ENCODE measurements around the gene SLC12A3.

SLC12A3 gene

GRCh38 chr16:56851671-56852400 is 13.2 kb upstream of the SLC12A3 start:
- Histone ChIP-seq H3K36me3 (ENCODE audit: insufficient read depth) (no peaks in the 10 kb centered on the region), H3K79me2 (ENCODE audit: insufficient read depth, low read depth) (no peaks in the 10 kb centered on the region), H2AFZ (ENCODE audit: low read depth) (no peak overlapping the region), H3K4me3 (IDR thresholded peaks at IDR 0.05; ENCODE audit: insufficient read depth, low read depth, low read length) (no peak overlapping the region), H3K27me3 (ENCODE audit: insufficient read depth, low read depth) (no peaks in the 10 kb centered on the region), H3K4me2 (no peak overlapping the region), H3K27ac (no peak overlapping the region), H3K9ac (no peak overlapping the region), H3K4me1 (ENCODE audit: low read depth, poor library complexity, severe bottlenecking) (peaks cover 28% of the 10 kb centered on the region), H4K20me1 (ENCODE audit: insufficient read depth) (no peaks in the 10 kb centered on the region)
- TF ChIP-seq CTCF (conservative IDR thresholded peaks at IDR 0.05; ENCODE audit: low read depth, low read length): peak; percentile 65

GRCh38 chr16:56852401-56852730 is 12.6 kb upstream of the SLC12A3 start:
- Histone ChIP-seq H3K9ac (no peak overlapping the region), H3K79me2 (ENCODE audit: insufficient read depth, low read depth) (no peaks in the 10 kb centered on the region), H3K4me2 (no peak overlapping the region), H3K4me1 (ENCODE audit: low read depth, poor library complexity, severe bottlenecking) (peaks cover 29% of the 10 kb centered on the region), H3K4me3 (IDR thresholded peaks at IDR 0.05; ENCODE audit: insufficient read depth, low read depth, low read length) (no peak overlapping the region), H3K27ac (no peak overlapping the region), H4K20me1 (ENCODE audit: insufficient read depth) (no peaks in the 10 kb centered on the region), H2AFZ (ENCODE audit: low read depth) (no peak overlapping the region), H3K36me3 (ENCODE audit: insufficient read depth) (no peaks in the 10 kb centered on the region), H3K27me3 (ENCODE audit: insufficient read depth, low read depth) (no peaks in the 10 kb centered on the region)
- TF ChIP-seq CTCF (conservative IDR thresholded peaks at IDR 0.05; ENCODE audit: low read depth, low read length): no peak

DNA sequence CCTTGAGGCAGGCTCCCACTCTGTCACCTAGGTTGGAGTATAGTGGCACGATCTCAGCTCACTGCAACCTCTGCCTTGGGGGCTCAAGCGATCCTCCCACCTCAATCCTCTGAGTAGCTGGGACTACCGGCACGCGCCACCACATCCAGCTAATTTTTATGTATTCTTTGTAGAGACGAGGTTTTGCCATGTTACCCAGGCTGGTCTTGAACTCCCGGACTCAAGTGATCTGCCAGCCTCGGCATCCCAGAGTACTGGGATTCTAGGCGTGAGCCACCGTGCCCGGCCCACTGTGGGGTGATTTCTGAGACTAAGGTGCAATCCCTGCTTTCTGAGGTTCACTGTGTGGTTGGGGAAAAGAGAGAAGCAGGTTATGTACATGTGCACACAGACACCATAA is 12.0 kb upstream of the SLC12A3 start:
- H3K27me3 ChIP-seq (ENCODE audit: insufficient read depth, low read depth): no peaks in the 10 kb centered on the region
- no peaks in the 10 kb centered on the region for H3K79me2 ChIP-seq (ENCODE audit: insufficient read depth, low read depth)
- H3K4me2 ChIP-seq: no peak overlapping the region
- no peak overlapping the region for H2AFZ ChIP-seq (ENCODE audit: low read depth)
- no peak overlapping the region for H3K9ac ChIP-seq
- no peak overlapping the region for H3K27ac ChIP-seq
- H3K4me3 ChIP-seq (IDR thresholded peaks at IDR 0.05; ENCODE audit: insufficient read depth, low read depth, low read length): no peak overlapping the region
- no peaks in the 10 kb centered on the region for H3K36me3 ChIP-seq (ENCODE audit: insufficient read depth)
- TF ChIP-seq CTCF (conservative IDR thresholded peaks at IDR 0.05; ENCODE audit: low read depth, low read length): no peak
- peaks cover 24% of the 10 kb centered on the region for H3K4me1 ChIP-seq (ENCODE audit: low read depth, poor library complexity, severe bottlenecking)
- H4K20me1 ChIP-seq (ENCODE audit: insufficient read depth): no peaks in the 10 kb centered on the region

DNA sequence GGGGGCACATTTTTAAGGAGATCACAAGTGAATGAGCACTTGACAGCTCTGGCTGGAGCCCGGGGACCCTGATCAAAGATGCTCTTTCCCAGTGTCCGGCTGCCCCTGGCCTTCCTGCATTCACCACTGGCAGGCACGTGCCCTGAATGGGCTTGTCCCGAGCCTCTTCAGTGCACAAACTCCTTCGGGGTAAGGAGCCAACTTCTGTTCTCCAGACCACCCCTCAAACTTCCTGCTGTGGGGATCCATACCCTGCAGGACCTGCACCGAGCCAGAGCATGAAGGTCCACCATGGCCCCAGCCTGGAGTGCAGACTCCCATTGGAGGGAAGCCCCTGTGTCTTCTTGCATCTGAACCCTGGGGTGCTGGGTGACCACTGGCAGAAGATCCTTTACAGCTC is 9.8 kb upstream of the SLC12A3 start:
- Histone ChIP-seq H3K27ac (no peak overlapping the region), H3K4me3 (IDR thresholded peaks at IDR 0.05; ENCODE audit: insufficient read depth, low read depth, low read length) (no peak overlapping the region), H3K9ac (no peak overlapping the region), H4K20me1 (ENCODE audit: insufficient read depth) (no peaks in the 10 kb centered on the region), H3K36me3 (ENCODE audit: insufficient read depth) (no peaks in the 10 kb centered on the region), H3K4me2 (no peak overlapping the region), H3K79me2 (ENCODE audit: insufficient read depth, low read depth) (no peaks in the 10 kb centered on the region), H3K27me3 (ENCODE audit: insufficient read depth, low read depth) (no peaks in the 10 kb centered on the region), H3K4me1 (ENCODE audit: low read depth, poor library complexity, severe bottlenecking) (peaks cover 25% of the 10 kb centered on the region), H2AFZ (ENCODE audit: low read depth) (no peak overlapping the region)
- TF ChIP-seq CTCF (conservative IDR thresholded peaks at IDR 0.05; ENCODE audit: low read depth, low read length): no peak
